ENCODE results near the gene LHX6.

DNA sequence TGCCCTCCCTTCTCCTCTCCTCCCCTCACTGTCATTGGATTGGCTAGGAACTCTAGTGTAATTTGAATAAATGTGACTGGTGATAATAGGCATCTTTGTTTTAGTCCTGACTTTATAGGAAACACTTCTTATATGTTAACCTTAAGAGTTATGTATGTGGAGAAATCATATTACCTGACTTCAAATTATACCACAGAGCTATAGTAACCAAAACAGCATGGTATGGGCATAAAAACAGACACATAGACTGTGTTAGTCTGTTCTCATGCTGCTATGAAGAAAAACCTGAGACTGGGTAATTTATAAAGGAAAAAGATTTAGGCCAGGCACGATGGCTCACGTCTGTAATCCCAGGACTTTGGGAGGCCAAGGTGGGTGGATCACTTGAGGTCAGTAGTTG, 45.3 kb upstream of the LHX6 start:
- TF ChIP-seq, protein P1, sequence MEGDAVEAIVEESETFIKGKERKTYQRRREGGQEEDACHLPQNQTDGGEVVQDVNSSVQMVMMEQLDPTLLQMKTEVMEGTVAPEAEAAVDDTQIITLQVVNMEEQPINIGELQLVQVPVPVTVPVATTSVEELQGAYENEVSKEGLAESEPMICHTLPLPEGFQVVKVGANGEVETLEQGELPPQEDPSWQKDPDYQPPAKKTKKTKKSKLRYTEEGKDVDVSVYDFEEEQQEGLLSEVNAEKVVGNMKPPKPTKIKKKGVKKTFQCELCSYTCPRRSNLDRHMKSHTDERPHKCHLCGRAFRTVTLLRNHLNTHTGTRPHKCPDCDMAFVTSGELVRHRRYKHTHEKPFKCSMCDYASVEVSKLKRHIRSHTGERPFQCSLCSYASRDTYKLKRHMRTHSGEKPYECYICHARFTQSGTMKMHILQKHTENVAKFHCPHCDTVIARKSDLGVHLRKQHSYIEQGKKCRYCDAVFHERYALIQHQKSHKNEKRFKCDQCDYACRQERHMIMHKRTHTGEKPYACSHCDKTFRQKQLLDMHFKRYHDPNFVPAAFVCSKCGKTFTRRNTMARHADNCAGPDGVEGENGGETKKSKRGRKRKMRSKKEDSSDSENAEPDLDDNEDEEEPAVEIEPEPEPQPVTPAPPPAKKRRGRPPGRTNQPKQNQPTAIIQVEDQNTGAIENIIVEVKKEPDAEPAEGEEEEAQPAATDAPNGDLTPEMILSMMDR (conservative IDR thresholded peaks at IDR 0.05 in 1 of 2, IDR thresholded peaks at IDR 0.05 in 1 of 2; ENCODE audit: extremely low read depth in 1 of 2, insufficient read depth in 1 of 2, low read depth in 1 of 2, low read length in 2 of 2) = no peak
- TF ChIP-seq EZH2 (IDR thresholded peaks at IDR 0.05; ENCODE audit: borderline replicate concordance, low read length) = no peak
